Endothelial cell of umbilical vein (primary cell): Measurements from ENCODE around the gene ATXN2. TPM values are rescaled to one million over a fixed set of nuclear protein-coding genes. Genes with fewer than 3 reads are reported as not detected.

Experiments used
- BruUV-seq: library from RNA; stranded (reverse); fragments of 400-500 nt; replicated peaks from 2 replicates; lab custom pipeline; 2021; lab: Mats Ljungman, UMichigan
- CTCF ChIA-PET: fragments of 300-600, 350-600 bp; sonication (Branson Sonifier 250); formaldehyde crosslinking; loops from one replicate; lab custom pipeline; 2021; ENCODE audit warnings: antibody characterized with exemption, inconsistent platforms; lab: Charles Lee
- POLR2A ChIA-PET: fragments of 300-600, 350-600 bp; sonication (Branson Sonifier 250); formaldehyde crosslinking; loops from one replicate; lab custom pipeline; 2021; ENCODE audit warnings: antibody characterized with exemption, inconsistent platforms; lab: Charles Lee
- DNase-seq: peaks from one replicate; pipeline ENCODE4 v3.0.0-alpha.2; 2011; ENCODE audit warnings: low read depth, low spot score
- FAIRE-seq: peaks from 2 replicates; lab custom pipeline; 2011; peaks lifted over from hg19 to GRCh38; lab: Jason Lieb, UNC
- H2AFZ ChIP-seq: 2 replicates; pipeline ENCODE4 v1.6.0; 2012; ENCODE audit warnings: low read depth, low read length, control low read depth, inconsistent platforms
- H3K27ac ChIP-seq: 2 replicates; pipeline ENCODE4 v1.5.1; 2011; ENCODE audit warnings: low read depth, mild to moderate bottlenecking, control low read depth, low read length, moderate library complexity; ENCODE audit not compliant: insufficient read depth
- H3K27me3 ChIP-seq, 2 experiments: 2 replicates each; pipeline versions ENCODE4 v1.6.0 to v1.6.1; 2011; ENCODE audit warnings: low read length in 2 of 2, mixed read lengths in 1 of 2; ENCODE audit not compliant: control insufficient read depth in 2 of 2, insufficient read depth in 2 of 2
- H3K36me3 ChIP-seq, 2 experiments: 2 replicates in 1 of 2; 3 replicates in 1 of 2; pipeline ENCODE4 v1.5.1; 2011; ENCODE audit warnings: low read length in 2 of 2, mild to moderate bottlenecking in 1 of 2, moderate library complexity in 1 of 2; ENCODE audit not compliant: control insufficient read depth in 2 of 2, insufficient read depth in 2 of 2; ENCODE audit errors: extremely low read depth in 1 of 2
- H3K4me1 ChIP-seq: 3 replicates; pipeline ENCODE4 v1.5.1; 2011; ENCODE audit warnings: mild to moderate bottlenecking, low read length; ENCODE audit not compliant: control insufficient read depth, insufficient read depth; ENCODE audit errors: extremely low read depth
- H3K4me2 ChIP-seq: 2 replicates; pipeline ENCODE4 v1.6.1; 2011; ENCODE audit warnings: low read length, control low read depth, mixed read lengths; ENCODE audit not compliant: insufficient read depth
- H3K4me3 ChIP-seq, 3 experiments: fragments of 200-600 bp in 1 of 3; sonication (generic), shearing (Covaris generic) in 1 of 3; replicated peaks in 1 of 3; 2 replicates each; pipeline ENCODE4 v1.5.1; 2011 to 2016; ENCODE audit warnings: control low read depth in 3 of 3, low read length in 3 of 3, mild to moderate bottlenecking in 2 of 3, inconsistent platforms in 1 of 3, low read depth in 1 of 3, moderate library complexity in 1 of 3; ENCODE audit not compliant: insufficient read depth in 1 of 3
- H3K79me2 ChIP-seq: 2 replicates; pipeline ENCODE4 v1.6.0; 2012; ENCODE audit warnings: low read length, inconsistent platforms; ENCODE audit not compliant: control insufficient read depth, insufficient read depth
- H3K9ac ChIP-seq: replicated peaks from 2 replicates; pipeline ENCODE3; 2011; ENCODE audit warnings: low read length, control low read depth; ENCODE audit not compliant: insufficient read depth; ENCODE audit errors: extremely low read depth
- H3K9me1 ChIP-seq: replicated peaks from 3 replicates; pipeline ENCODE4 v1.6.0; 2011; ENCODE audit warnings: mild to moderate bottlenecking, low read length; ENCODE audit not compliant: control insufficient read depth, insufficient read depth; ENCODE audit errors: extremely low read depth
- H3K9me3 ChIP-seq: replicated peaks from 2 replicates; pipeline ENCODE4 v1.5.1; 2012; ENCODE audit warnings: low read length, inconsistent platforms; ENCODE audit not compliant: control insufficient read depth, insufficient read depth
- H4K20me1 ChIP-seq: replicated peaks from 2 replicates; pipeline ENCODE3; 2011; ENCODE audit warnings: mild to moderate bottlenecking, low read length; ENCODE audit not compliant: control insufficient read depth, insufficient read depth; ENCODE audit errors: extremely low read depth
- CTCF ChIP-seq, 2 donors: IDR thresholded peaks; 1 replicate in 1 of 2; 2 replicates in 1 of 2; pipeline ENCODE4 v1.5.1; 2011; ENCODE audit warnings: low read length in 2 of 2, mild to moderate bottlenecking in 2 of 2, moderate library complexity in 2 of 2, control low read depth in 1 of 2, inconsistent platforms in 1 of 2, low read depth in 1 of 2; ENCODE audit not compliant: insufficient read depth in 1 of 2; ENCODE audit errors: extremely low read depth in 1 of 2
- EZH2 ChIP-seq: IDR thresholded peaks from 2 replicates; pipeline ENCODE4 v1.6.1; 2012; ENCODE audit warnings: borderline replicate concordance, low read depth, mild to moderate bottlenecking, moderate library complexity, low read length, inconsistent platforms; ENCODE audit not compliant: severe bottlenecking
- JUN ChIP-seq: IDR thresholded peaks from 2 replicates; pipeline ENCODE4 v1.6.1; 2011; ENCODE audit warnings: borderline replicate concordance, low read depth; ENCODE audit not compliant: insufficient read length, insufficient read depth
- MAX ChIP-seq: IDR thresholded peaks from 2 replicates; pipeline ENCODE4 v1.6.1; 2011; ENCODE audit not compliant: insufficient read depth, insufficient read length
- MYC ChIP-seq: IDR thresholded peaks from one replicate; pipeline ENCODE4 v1.6.1; 2011; ENCODE audit warnings: mild to moderate bottlenecking, low read depth, low read length
- POLR2A ChIP-seq: IDR thresholded peaks from 2 replicates; pipeline ENCODE4 v1.6.1; 2012; ENCODE audit warnings: low read depth, mild to moderate bottlenecking, control low read depth, low read length
- POLR2AphosphoS5 ChIP-seq: IDR thresholded peaks from 2 replicates; pipeline ENCODE4 v1.6.1; 2012; ENCODE audit warnings: low read depth, mild to moderate bottlenecking, control low read depth, low read length, moderate library complexity; ENCODE audit not compliant: insufficient read depth
- dilution Hi-C: fragments of 300-500 bp; cut with MboI; formaldehyde crosslinking; loops from one replicate; pipeline ENCODE4 v1.15.0; 2019; ENCODE audit warnings: low sequenced_read_pairs; ENCODE audit not compliant: extremely low pct_ligation_motif_present
- intact Hi-C: fragments of 100-400 bp; cut with micrococcal nuclease; formaldehyde crosslinking; loops from one replicate; pipeline ENCODE4 v1.10.0; 2022
- polyA plus RNA-seq, 4 experiments: library from polyadenylated mRNA; depleted of rRNA in 3 of 4; stranded (reverse) in 3 of 4; unstranded in 1 of 4; fragments of >200 nt; gene quantifications; 2 replicates each; pipeline versions ENCODE4 v1.2.1 to v1.2.3, GENCODE V29; 2011 to 2012; ENCODE audit warnings: missing spikeins in 1 of 4
- total RNA-seq: library from RNA; stranded (reverse); gene quantifications from 2 replicates; pipeline ENCODE4 v1.2.3, GENCODE V29; 2021

The ATXN2 gene
- total and polyA plus RNA-seq, 2 donors (not counting 3 experiments of a cell fraction or from before 2014, with no cell fraction given), result 58.9 to 86.7 TPM

- TSS peak; percentile 86 for BruUV-seq
- TF ChIP-seq EZH2 (no peak), JUN (no peak), POLR2A (peak; percentile 81), CTCF (IDR thresholded peaks at IDR 0.05; ENCODE audit: extremely low read depth in 1 of 2, insufficient read depth in 1 of 2, low read depth in 1 of 2, low read length in 2 of 2) (no peak), MAX (peak; percentile 53), MYC (peak; percentile 73), POLR2AphosphoS5 (peak; percentile 80)
- Histone ChIP-seq H2AFZ (peak overlapping the region; percentile 39), H3K4me2 (peak overlapping the region; percentile 86), H3K9me3 (no peaks in the 10 kb centered on the region), H4K20me1 (peaks cover 10% of the 10 kb centered on the region), H3K79me2 (peaks cover 43% of the 10 kb centered on the region), H3K4me1 (peaks cover 24% of the 10 kb centered on the region), H3K4me3 (peak overlapping the region; percentile 17 to 85 (median 44)), H3K27me3 (no peaks in the 10 kb centered on the region), H3K9me1 (no peaks in the 10 kb centered on the region), H3K9ac (peak overlapping the region; percentile 82), H3K27ac (peak overlapping the region; percentile 80), H3K36me3 (no peaks in the 10 kb centered on the region)
- peak; percentile 96 for FAIRE-seq
- DNase-seq, result peak; percentile 89
- CTCF ChIA-PET, result interaction anchor here (1.2 kb wide), 1 partner anchor 203 kb away, joined by 3 read pairs; no protein-coding TSS in a partner anchor
- intact Hi-C loops (loop anchor here (5.0 kb wide), 2 partner anchors 62 to 192 kb away; partner anchors contain the start of gene SH2B3), dilution Hi-C loops (no loop called here)
- POLR2A ChIA-PET, result no interaction called here
These were observed 514 bp upstream of the ATXN2 start for GRCh38 chr12:111599453-111600204.
